Thyroid gland (tissue), 4 donors: ENCODE data around the gene CAMKMT. TPM values are rescaled to one million over a fixed set of nuclear protein-coding genes. Genes with fewer than 3 reads are reported as not detected.

Experiments used
- DNase-seq, 2 donors: peaks; one replicate each; pipeline ENCODE4 v3.0.0-alpha.2; 2019
- H3K27ac ChIP-seq, 3 donors: fragments of 200-600 bp; sonication (generic); 1 replicate in 2 of 3; 2 replicates in 1 of 3; pipeline ENCODE4 v1.5.1; 2016 to 2019; ENCODE audit warnings: mild to moderate bottlenecking in 1 of 3, moderate library complexity in 1 of 3
- H3K27me3 ChIP-seq: fragments of 200-600 bp; sonication (generic); one replicate; pipeline ENCODE4 v1.5.1; 2019
- H3K36me3 ChIP-seq, 2 donors: fragments of 200-600 bp; sonication (generic); one replicate each; pipeline ENCODE4 v1.5.1; 2016 to 2019
- H3K4me1 ChIP-seq, 2 donors: fragments of 200-600 bp; sonication (generic); one replicate each; pipeline ENCODE4 v1.5.1; 2017 to 2019
- H3K4me3 ChIP-seq, 3 donors: fragments of 200-600 bp; sonication (generic); replicated peaks in 1 of 3; 1 replicate in 2 of 3; 2 replicates in 1 of 3; pipeline ENCODE4 v1.5.1; 2016; ENCODE audit warnings: mild to moderate bottlenecking in 1 of 3
- H3K9me3 ChIP-seq: fragments of 200-600 bp; sonication (generic); one replicate; pipeline ENCODE4 v1.5.1; 2017
- CTCF ChIP-seq, 6 experiments: fragments of 200-600 bp in 3 of 6; fragments of 450-650 bp in 3 of 6; sonication (generic) in 3 of 6; IDR thresholded peaks; one replicate each; pipeline ENCODE4 v1.5.1; 2016 to 2019; ENCODE audit warnings: antibody characterized with exemption in 6 of 6, mild to moderate bottlenecking in 2 of 6, inconsistent platforms in 1 of 6, moderate library complexity in 1 of 6
- POLR2A ChIP-seq, 2 donors: fragments of 450-650 bp; IDR thresholded peaks; one replicate each; pipeline ENCODE4 v1.6.1; 2017; ENCODE audit warnings: antibody characterized with exemption in 2 of 2, mild to moderate bottlenecking in 2 of 2, moderate library complexity in 1 of 2
- WGBS, 2 donors: methylation state at CpG; one replicate each; pipeline ENCODE4 v1.1.5; 2017; 5-methylcytosine and 5-hydroxymethylcytosine counted together
- intact Hi-C: fragments of 100-400 bp; cut with DNase I; formaldehyde crosslinking; loops from one replicate; pipeline ENCODE4 v1.15.1; 2023
- total RNA-seq, 4 donors: library from RNA; depleted of rRNA; stranded (reverse); fragments of >200 nt; gene quantifications; one replicate each; pipeline ENCODE4 v1.2.3, GENCODE V29; 2016

The CAMKMT gene
- total RNA-seq, 4 donors from 2014 or later, result 13.5 to 23.7 (median 17.2) TPM

- no peak overlapping the region for H3K4me3 ChIP-seq
- H3K27ac ChIP-seq, result no peak overlapping the region
- TF ChIP-seq CTCF (IDR thresholded peaks at IDR 0.05) (no peak), POLR2A (IDR thresholded peaks at IDR 0.05) (no peak)
- H3K27me3 ChIP-seq, result no peaks in the 10 kb centered on the region
- no peak for DNase-seq
- H3K36me3 ChIP-seq, result no peaks in the 10 kb centered on the region
- intact Hi-C loops, result no loop called here
- H3K9me3 ChIP-seq, result no peaks in the 10 kb centered on the region
- no peaks in the 10 kb centered on the region for H3K4me1 ChIP-seq
- 82 to 86% methylated on average over 22 of the region's 22 CpGs for WGBS, 2 donors
These were observed 449.3 kb downstream of the CAMKMT start for GRCh38 chr2:44810892-44811530.

- Histone ChIP-seq H3K27me3 (no peaks in the 10 kb centered on the region), H3K4me3 (no peak overlapping the region), H3K27ac (no peak overlapping the region), H3K9me3 (no peaks in the 10 kb centered on the region), H3K4me1 (no peaks in the 10 kb centered on the region), H3K36me3 (no peaks in the 10 kb centered on the region)
- TF ChIP-seq CTCF (IDR thresholded peaks at IDR 0.05) (no peak), POLR2A (IDR thresholded peaks at IDR 0.05) (no peak)
- 68 to 81% methylated on average over 2 of the region's 2 CpGs for WGBS, 2 donors
- intact Hi-C loops, result no loop called here
- no peak for DNase-seq
These were observed 451.4 kb downstream of the CAMKMT start for GRCh38 chr2:44813165-44813564.

GRCh38 chr2:44813658-44814057 lies 451.9 kb downstream of the CAMKMT start:
- no peak for TF ChIP-seq CTCF (IDR thresholded peaks at IDR 0.05)
- no peak for TF ChIP-seq POLR2A (IDR thresholded peaks at IDR 0.05)
- Histone ChIP-seq H3K36me3 (no peaks in the 10 kb centered on the region), H3K4me3 (no peak overlapping the region), H3K27me3 (no peaks in the 10 kb centered on the region), H3K4me1 (no peaks in the 10 kb centered on the region), H3K27ac (no peak overlapping the region), H3K9me3 (no peaks in the 10 kb centered on the region)
- intact Hi-C loops, result no loop called here
- 63 to 78% methylated on average over 2 of the region's 2 CpGs for WGBS, 2 donors
- DNase-seq, result no peak

GRCh38 chr2:44817256-44817655 lies 455.5 kb downstream of the CAMKMT start:
- Histone ChIP-seq H3K9me3 (no peaks in the 10 kb centered on the region), H3K36me3 (no peaks in the 10 kb centered on the region), H3K27ac (no peak overlapping the region), H3K27me3 (no peaks in the 10 kb centered on the region), H3K4me1 (no peaks in the 10 kb centered on the region), H3K4me3 (no peak overlapping the region)
- intact Hi-C loops, result no loop called here
- DNase-seq, result no peak
- TF ChIP-seq CTCF (IDR thresholded peaks at IDR 0.05) (no peak), POLR2A (IDR thresholded peaks at IDR 0.05) (no peak)
- WGBS, 2 donors, result 81% methylated on average over 7 of the region's 7 CpGs

DNA sequence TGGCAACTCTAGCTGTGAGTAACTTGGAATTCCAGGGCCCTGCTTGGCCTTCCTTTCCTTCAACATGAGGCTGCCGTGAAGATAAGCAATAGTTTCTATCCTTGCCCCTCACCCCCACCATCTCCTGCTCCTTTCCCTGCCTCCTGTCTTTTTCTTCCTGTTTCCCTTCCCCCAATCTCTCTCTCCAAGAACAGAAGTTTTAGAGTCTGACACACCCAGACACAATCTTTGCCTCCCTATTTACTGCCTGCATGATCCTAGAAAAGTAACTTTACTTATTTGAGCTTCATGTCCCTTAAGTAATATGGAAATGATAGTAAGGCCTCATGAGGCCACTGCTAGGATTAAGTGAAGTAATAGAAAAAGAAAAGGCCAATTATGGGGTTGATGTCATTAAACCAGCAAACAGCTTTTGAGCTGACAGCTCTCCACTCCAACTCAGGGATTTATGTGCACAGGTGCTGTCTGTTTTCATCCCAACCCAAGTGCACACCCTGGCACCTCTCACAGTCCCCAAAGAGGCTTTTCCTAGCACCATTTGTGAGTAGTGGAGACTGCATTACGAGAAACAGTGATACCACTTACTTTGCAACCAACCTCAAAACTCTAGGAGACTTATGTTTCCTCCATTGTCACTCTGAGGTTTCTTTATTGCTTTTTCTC lies 456.1 kb downstream of the CAMKMT start:
- Histone ChIP-seq H3K27me3 (no peaks in the 10 kb centered on the region), H3K4me3 (no peak overlapping the region), H3K4me1 (no peaks in the 10 kb centered on the region), H3K9me3 (no peaks in the 10 kb centered on the region), H3K36me3 (no peaks in the 10 kb centered on the region), H3K27ac (no peak overlapping the region)
- no peak for DNase-seq
- 80 to 88% methylated on average over 2 of the region's 2 CpGs for WGBS, 2 donors
- TF ChIP-seq CTCF (IDR thresholded peaks at IDR 0.05), result no peak
- TF ChIP-seq POLR2A (IDR thresholded peaks at IDR 0.05), result no peak
- intact Hi-C loops, result no loop called here
